DND-41 (cell line): Measurements from ENCODE around the gene CYBA.

ENCODE experiments used
- ATAC-seq: fragments of 200-7000 bp; cut with Tn5 transposase; 3 replicates; pipeline ENCODE4 v1.9.1; 2021; ENCODE audit warnings: low read depth; ENCODE audit not compliant: insufficient read depth
- DNase-seq: peaks from one replicate; pipeline ENCODE4 v3.0.0-alpha.2; 2020
- H2AFZ ChIP-seq: 2 replicates; pipeline ENCODE4 v1.6.0; 2012; ENCODE audit warnings: low read depth, low read length
- H3K27ac ChIP-seq: 2 replicates; pipeline ENCODE4 v1.5.1; 2012; ENCODE audit warnings: low read length, inconsistent platforms
- H3K27me3 ChIP-seq: fragments of 200-600 bp; sonication (generic); 2 replicates; pipeline ENCODE4 v1.6.0; 2012; ENCODE audit warnings: low read length, mild to moderate bottlenecking, inconsistent platforms; ENCODE audit not compliant: insufficient read depth, poor library complexity
- H3K36me3 ChIP-seq: 2 replicates; pipeline ENCODE4 v1.5.1; 2012; ENCODE audit warnings: low read length, inconsistent platforms; ENCODE audit not compliant: insufficient read depth
- H3K4me1 ChIP-seq: 2 replicates; pipeline ENCODE4 v1.5.1; 2012; ENCODE audit warnings: mild to moderate bottlenecking, low read length; ENCODE audit not compliant: insufficient read depth
- H3K4me2 ChIP-seq: 2 replicates; pipeline ENCODE4 v1.6.0; 2012; ENCODE audit warnings: mild to moderate bottlenecking, moderate library complexity, low read length, inconsistent platforms; ENCODE audit not compliant: insufficient read depth
- H3K4me3 ChIP-seq, 2 experiments: fragments of 200-600 bp in 1 of 2; shearing (Covaris generic) in 1 of 2; 2 replicates each; pipeline ENCODE4 v1.5.1; 2012 to 2016; ENCODE audit warnings: inconsistent platforms in 2 of 2, low read length in 2 of 2, mild to moderate bottlenecking in 2 of 2, low read depth in 1 of 2, moderate library complexity in 1 of 2
- H3K79me2 ChIP-seq: 2 replicates; pipeline ENCODE4 v1.6.0; 2012; ENCODE audit warnings: low read length, inconsistent platforms; ENCODE audit not compliant: insufficient read depth
- H3K9ac ChIP-seq: 2 replicates; pipeline ENCODE4 v1.6.0; 2012; ENCODE audit warnings: low read depth, mild to moderate bottlenecking, inconsistent platforms, low read length, moderate library complexity
- H3K9me3 ChIP-seq: 2 replicates; pipeline ENCODE4 v1.5.1; 2012; ENCODE audit warnings: low read length, moderate library complexity, mild to moderate bottlenecking, inconsistent platforms; ENCODE audit not compliant: insufficient read depth, severe bottlenecking
- H4K20me1 ChIP-seq: 2 replicates; pipeline ENCODE4 v1.6.0; 2012; ENCODE audit warnings: low read length; ENCODE audit not compliant: insufficient read depth
- CTCF ChIP-seq: IDR thresholded peaks from 2 replicates; pipeline ENCODE4 v1.5.1; 2012; ENCODE audit warnings: borderline replicate concordance, low read length, moderate library complexity, mild to moderate bottlenecking; ENCODE audit not compliant: poor library complexity, severe bottlenecking; ENCODE audit errors: extremely low read depth
- EZH2 ChIP-seq: IDR thresholded peaks from 3 replicates; pipeline ENCODE4 v1.6.1; 2012; ENCODE audit warnings: borderline replicate concordance, low read depth, mild to moderate bottlenecking, moderate library complexity, low read length, inconsistent platforms; ENCODE audit not compliant: severe bottlenecking

CYBA gene

GRCh38 chr16:88662843-88663606 is 12.2 kb upstream of the CYBA start, which contains the start of gene MVD:
TSS of gene MVD (minus strand) at chr16:88663091. CDS start at chr16:88663080, 11 bp downstream.
- Histone ChIP-seq H4K20me1 (peaks cover 15% of the 10 kb centered on the region), H3K27ac (peak within 1 kb of the TSS; percentile 83), H3K4me2 (peak within 1 kb of the TSS; percentile 89), H3K9me3 (no peaks in the 10 kb centered on the region), H3K9ac (peak within 1 kb of the TSS; percentile 78), H3K4me3 (peak within 1 kb of the TSS; percentile 76 to 82), H3K79me2 (peaks cover 52% of the 10 kb centered on the region), H2AFZ (peak within 1 kb of the TSS; percentile 81), H3K4me1 (peaks cover 23% of the 10 kb centered on the region), H3K27me3 (no peaks in the 10 kb centered on the region), H3K36me3 (peaks cover 15% of the 10 kb centered on the region)
- DNase-seq (peak; percentile 96), ATAC-seq (peak; percentile 98)
- no peak for TF ChIP-seq EZH2
- peak; percentile 28 for TF ChIP-seq CTCF

- Histone ChIP-seq H3K79me2 (peaks cover 59% of the 10 kb centered on the region), H3K9me3 (no peaks in the 10 kb centered on the region), H3K4me2 (peak overlapping the region; percentile 89), H3K4me3 (peak overlapping the region; percentile 76 to 82), H4K20me1 (peaks cover 22% of the 10 kb centered on the region), H3K4me1 (peaks cover 23% of the 10 kb centered on the region), H3K27ac (peak overlapping the region; percentile 83), H2AFZ (peak overlapping the region; percentile 81), H3K9ac (peak overlapping the region; percentile 78), H3K27me3 (no peaks in the 10 kb centered on the region), H3K36me3 (peaks cover 22% of the 10 kb centered on the region)
- no peak for TF ChIP-seq EZH2
- no peak for TF ChIP-seq CTCF
- no peak for ATAC-seq
- DNase-seq: peak; percentile 29
Observed at GRCh38 chr16:88662222-88662842, 11.5 kb upstream of the CYBA start.

GRCh38 chr16:88661468-88661867 is 10.6 kb upstream of the CYBA start:
- Histone ChIP-seq H3K4me3 (peak overlapping the region in 1 of 2 experiments; percentile 33; a peak in 1 of 4 replicates), H3K27ac (no peak overlapping the region), H3K9me3 (no peaks in the 10 kb centered on the region), H2AFZ (no peak overlapping the region), H3K4me1 (peaks cover 23% of the 10 kb centered on the region), H3K9ac (no peak overlapping the region), H3K36me3 (peaks cover 31% of the 10 kb centered on the region), H3K27me3 (no peaks in the 10 kb centered on the region), H3K79me2 (peaks cover 59% of the 10 kb centered on the region), H3K4me2 (peak overlapping the region; percentile 89), H4K20me1 (peaks cover 27% of the 10 kb centered on the region)
- ATAC-seq (no peak), DNase-seq (no peak)
- no peak for TF ChIP-seq CTCF
- TF ChIP-seq EZH2: no peak
